Measurements from ENCODE around the gene ANKRD55.

DNA sequence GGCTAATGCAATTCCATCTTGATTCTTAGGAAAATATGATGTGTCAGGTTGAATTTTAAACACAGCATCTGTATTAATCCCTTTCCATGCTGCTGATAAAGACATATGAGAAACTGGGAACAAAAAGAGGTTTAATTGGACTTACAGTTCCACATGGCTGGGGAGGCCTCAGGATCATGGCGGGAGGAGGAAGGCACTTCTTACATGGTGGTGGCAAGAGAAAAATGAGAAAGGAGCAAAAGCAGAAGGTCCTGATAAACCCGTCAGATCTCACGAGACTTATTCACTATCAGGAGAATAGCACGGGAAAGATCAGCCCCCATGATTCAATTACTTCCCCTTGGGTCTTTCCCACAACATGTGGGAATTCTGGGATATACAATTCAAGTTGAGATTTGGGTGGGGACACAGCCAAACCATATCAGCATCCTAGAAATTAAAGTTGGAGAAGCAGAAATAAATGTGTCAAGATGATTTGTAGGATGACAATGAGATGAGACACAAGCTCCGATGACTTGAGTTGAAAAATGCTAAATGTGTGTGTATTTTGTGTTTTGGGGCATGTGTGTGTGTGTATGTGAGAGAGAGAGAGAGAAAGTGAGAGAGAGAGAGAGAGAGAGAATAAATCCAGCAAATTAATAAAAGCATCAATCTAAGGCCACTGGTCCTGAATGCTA, 48.5 kb upstream of the ANKRD55 start:
- TF ChIP-seq CTCF (IDR thresholded peaks at IDR 0.05; ENCODE audit: insufficient read depth, low read depth, low read length): no peak
- TF ChIP-seq EZH2 (IDR thresholded peaks at IDR 0.05; ENCODE audit: insufficient read depth, low read length): no peak
